HepG2 (cell line): ENCODE results near the gene FAT2. TPM values are rescaled to one million over a fixed set of nuclear protein-coding genes. Genes with fewer than 3 reads are reported as not detected.

ENCODE experiments used
- ATAC-seq: fragments of 200-7000 bp; cut with Tn5 transposase; 3 replicates; pipeline ENCODE4 v1.9.1; 2020; ENCODE audit warnings: mild to moderate bottlenecking, moderate library complexity
- BruUV-seq: library from RNA; stranded (reverse); fragments of 400-500 nt; replicated peaks from 2 replicates; lab custom pipeline; 2021; lab: Mats Ljungman, UMichigan
- CTCF ChIA-PET: fragments of 300-600 bp; formaldehyde crosslinking; extraction: SDS; loops from one replicate; lab custom pipeline; 2021; ENCODE audit warnings: low total read pairs, inconsistent platforms, low intra/inter-chr PET ratio; lab: Yijun Ruan, JAX
- POLR2A ChIA-PET: fragments of 350-600 bp; sonication (Branson Sonifier 250); formaldehyde crosslinking; loops from one replicate; lab custom pipeline; 2020; ENCODE audit warnings: antibody characterized with exemption, inconsistent platforms; lab: Yijun Ruan, JAX
- DNase-seq: peaks from one replicate; pipeline ENCODE4 v3.0.0-alpha.2; 2015; ENCODE audit warnings: low spot score
- FAIRE-seq: peaks from 3 replicates; lab custom pipeline; 2011; peaks lifted over from hg19 to GRCh38; lab: Jason Lieb, UNC
- H2AFZ ChIP-seq: one replicate; pipeline ENCODE4 v1.6.1; 2011; ENCODE audit warnings: low read length, inconsistent platforms
- H3K27ac ChIP-seq: fragments of 300-600 bp; 3 replicates; pipeline ENCODE4 v1.8.0; 2011; ENCODE audit warnings: mixed run types, mild to moderate bottlenecking, mixed read lengths, low read length, inconsistent platforms; ENCODE audit not compliant: insufficient read depth; ENCODE audit errors: extremely low read length
- H3K27me3 ChIP-seq, 2 experiments: fragments of 200-600 bp in 1 of 2; 2 replicates in 1 of 2; 3 replicates in 1 of 2; pipeline versions ENCODE4 v1.6.0 to v1.8.0; 2011; ENCODE audit warnings: low read length in 2 of 2, mild to moderate bottlenecking in 2 of 2, moderate library complexity in 2 of 2, inconsistent platforms in 1 of 2; ENCODE audit not compliant: insufficient read depth in 2 of 2, control insufficient read depth in 1 of 2
- H3K36me3 ChIP-seq, 2 experiments: fragments of 200-600 bp in 1 of 2; replicated peaks in 1 of 2; 2 replicates in 1 of 2; 3 replicates in 1 of 2; pipeline versions ENCODE4 v1.5.1 to v1.8.0; 2011; ENCODE audit warnings: low read length in 2 of 2, inconsistent platforms in 1 of 2; ENCODE audit not compliant: insufficient read depth in 2 of 2, control insufficient read depth in 1 of 2
- H3K4me1 ChIP-seq: 2 replicates; pipeline ENCODE4 v1.5.1; 2012; ENCODE audit warnings: low read length, inconsistent platforms; ENCODE audit not compliant: insufficient read depth
- H3K4me2 ChIP-seq: 2 replicates; pipeline ENCODE4 v1.6.0; 2011; ENCODE audit warnings: low read depth, low read length, inconsistent platforms
- H3K4me3 ChIP-seq, 3 experiments: fragments of 200-600 bp in 1 of 3; sonication (generic), shearing (Covaris generic) in 1 of 3; replicated peaks in 1 of 3; 2 replicates each; pipeline ENCODE4 v1.5.1; 2011 to 2016; ENCODE audit warnings: low read length in 3 of 3, inconsistent platforms in 2 of 3, low read depth in 2 of 3, mild to moderate bottlenecking in 2 of 3, control low read depth in 1 of 3, mixed read lengths in 1 of 3; ENCODE audit not compliant: insufficient read depth in 1 of 3
- H3K79me2 ChIP-seq: one replicate; pipeline ENCODE4 v1.6.1; 2011; ENCODE audit warnings: low read length, inconsistent platforms; ENCODE audit not compliant: insufficient read depth
- H3K9ac ChIP-seq: 2 replicates; pipeline ENCODE4 v1.6.0; 2011; ENCODE audit warnings: mild to moderate bottlenecking, low read depth, low read length, inconsistent platforms; ENCODE audit not compliant: insufficient read depth
- H3K9me3 ChIP-seq: 2 replicates; pipeline ENCODE4 v1.5.1; 2012; ENCODE audit warnings: mild to moderate bottlenecking, low read length
- H4K20me1 ChIP-seq: 2 replicates; pipeline ENCODE4 v1.6.0; 2011; ENCODE audit warnings: inconsistent platforms, mild to moderate bottlenecking, low read length, moderate library complexity; ENCODE audit not compliant: insufficient read depth
- HIVEP1 ChIP-seq: sonication (generic); formaldehyde crosslinking; IDR thresholded peaks from 2 replicates; pipeline ENCODE4 v1.4.0; 2020; ENCODE audit warnings: mild to moderate bottlenecking, missing genetic modification reagents
- MAX ChIP-seq: IDR thresholded peaks from 2 replicates; pipeline ENCODE4 v1.6.1; 2012; ENCODE audit warnings: inconsistent platforms
- ZNF317 ChIP-seq: sonication (generic); formaldehyde crosslinking; IDR thresholded peaks from 2 replicates; pipeline ENCODE4 v1.5.0; 2020; ENCODE audit warnings: mild to moderate bottlenecking, missing genetic modification reagents
- ZNF614 ChIP-seq: IDR thresholded peaks from 2 replicates; pipeline ENCODE4 v1.6.1; 2018; ENCODE audit warnings: missing biosample characterization, missing genetic modification reagents, inconsistent platforms, borderline replicate concordance
- WGBS: methylation state at CpG from one replicate; pipeline ENCODE4 v1.1.6; 2017; ENCODE audit warnings: low lambda C conversion rate; 5-methylcytosine and 5-hydroxymethylcytosine counted together
- in situ Hi-C: cut with HindIII; loops from 2 replicates; pipeline ENCODE4 v1.10.0; 2017; ENCODE audit warnings: low pct_unique_long_range_greater_than_20kb; ENCODE audit not compliant: extremely low pct_ligation_motif_present
- intact Hi-C: fragments of 100-400 bp; cut with micrococcal nuclease; formaldehyde crosslinking; loops from one replicate; pipeline ENCODE4 v1.10.0; 2022; ENCODE audit not compliant: unreplicated experiment
- polyA plus RNA-seq, 8 experiments: library from polyadenylated mRNA; depleted of rRNA in 3 of 8; stranded (reverse) in 7 of 8; unstranded in 1 of 8; fragments of >200 nt; fragmentation: Illumina TruSeq in 4 of 8; extraction: Trizol in 4 of 8; gene quantifications; 2 replicates each; pipeline versions ENCODE4 v1.2.1 to v1.2.3, GENCODE V29; 2011 to 2016; ENCODE audit warnings: low read depth in 4 of 8, missing spikeins in 1 of 8, mixed read lengths in 1 of 8; ENCODE audit not compliant: insufficient read depth in 1 of 8
- total RNA-seq, 5 experiments: library from RNA; depleted of rRNA; stranded (reverse); fragments of >200 nt; fragmentation: Illumina TruSeq; extraction: Trizol; gene quantifications; 2 replicates each; pipeline ENCODE4 v1.2.3, GENCODE V29; 2016; ENCODE audit warnings: low read depth in 1 of 5
- TF ChIP-seq, protein P1 (sequence below): sonication (generic); formaldehyde crosslinking; IDR thresholded peaks from 2 replicates; pipeline ENCODE4 v1.5.1; 2020; ENCODE audit warnings: missing genetic modification reagents, mild to moderate bottlenecking, borderline replicate concordance
- TF ChIP-seq, protein P2 (sequence below): sonication (generic); formaldehyde crosslinking; IDR thresholded peaks from 2 replicates; pipeline ENCODE4 v1.4.0; 2020; ENCODE audit warnings: mild to moderate bottlenecking, low read depth, missing genetic modification reagents

The FAT2 gene
- total and polyA plus RNA-seq, 2 of the 13 experiments (the other 11 are each of a cell fraction or from before 2014, with no cell fraction given) = not detected

GRCh38 chr5:151614565-151614964, 23.4 kb upstream of the FAT2 start:
- H3K4me2 ChIP-seq = no peak overlapping the region
- ATAC-seq (no peak), DNase-seq (no peak), FAIRE-seq (no peak)
- H2AFZ ChIP-seq = no peak overlapping the region
- H3K36me3 ChIP-seq = no peaks in the 10 kb centered on the region
- CTCF ChIA-PET = no interaction called here
- H3K79me2 ChIP-seq = no peaks in the 10 kb centered on the region
- in situ Hi-C loops = no loop called here
- no peak overlapping the region for H3K27ac ChIP-seq
- BruUV-seq = no TSS peak
- TF ChIP-seq MAX (no peak), ZNF614 (CRISPR knock-in tag) (no peak), HIVEP1 (CRISPR knock-in tag) (no peak), ZNF317 (CRISPR knock-in tag) (no peak)
- TF ChIP-seq, protein P1, sequence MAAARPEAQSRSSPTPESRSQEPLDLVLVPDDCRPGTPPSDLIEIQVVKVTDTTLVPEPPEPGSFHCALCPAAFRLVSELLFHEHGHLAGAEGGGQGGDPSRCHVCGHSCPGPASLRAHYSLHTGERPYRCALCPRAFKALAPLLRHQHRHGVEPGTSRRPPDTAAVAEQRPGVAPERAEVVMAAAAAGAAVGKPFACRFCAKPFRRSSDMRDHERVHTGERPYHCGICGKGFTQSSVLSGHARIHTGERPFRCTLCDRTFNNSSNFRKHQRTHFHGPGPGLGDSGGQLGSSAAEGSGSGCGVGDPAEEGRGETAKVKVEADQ (CRISPR knock-in tag) = no peak
- TF ChIP-seq, protein P2, sequence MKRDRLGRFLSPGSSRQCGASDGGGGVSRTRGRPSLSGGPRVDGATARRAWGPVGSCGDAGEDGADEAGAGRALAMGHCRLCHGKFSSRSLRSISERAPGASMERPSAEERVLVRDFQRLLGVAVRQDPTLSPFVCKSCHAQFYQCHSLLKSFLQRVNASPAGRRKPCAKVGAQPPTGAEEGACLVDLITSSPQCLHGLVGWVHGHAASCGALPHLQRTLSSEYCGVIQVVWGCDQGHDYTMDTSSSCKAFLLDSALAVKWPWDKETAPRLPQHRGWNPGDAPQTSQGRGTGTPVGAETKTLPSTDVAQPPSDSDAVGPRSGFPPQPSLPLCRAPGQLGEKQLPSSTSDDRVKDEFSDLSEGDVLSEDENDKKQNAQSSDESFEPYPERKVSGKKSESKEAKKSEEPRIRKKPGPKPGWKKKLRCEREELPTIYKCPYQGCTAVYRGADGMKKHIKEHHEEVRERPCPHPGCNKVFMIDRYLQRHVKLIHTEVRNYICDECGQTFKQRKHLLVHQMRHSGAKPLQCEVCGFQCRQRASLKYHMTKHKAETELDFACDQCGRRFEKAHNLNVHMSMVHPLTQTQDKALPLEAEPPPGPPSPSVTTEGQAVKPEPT (CRISPR knock-in tag) = no peak
- POLR2A ChIA-PET = no interaction called here
- peaks cover 0 to 46% of the 10 kb centered on the region in 2 experiments; a peak in 3 of 5 replicates for H3K27me3 ChIP-seq
- no peaks in the 10 kb centered on the region for H4K20me1 ChIP-seq
- intact Hi-C loops = no loop called here
- H3K9me3 ChIP-seq = no peaks in the 10 kb centered on the region
- H3K4me1 ChIP-seq = peaks cover 29% of the 10 kb centered on the region
- H3K9ac ChIP-seq = no peak overlapping the region
- WGBS = 2% methylated on average over 7 of the region's 7 CpGs
- H3K4me3 ChIP-seq = no peak overlapping the region
